DND-41 (cell line): Measurements from ENCODE around the gene PRXL2A.

ENCODE experiments used
- ATAC-seq: fragments of 200-7000 bp; cut with Tn5 transposase; 3 replicates; pipeline ENCODE4 v1.9.1; 2021; ENCODE audit warnings: low read depth; ENCODE audit not compliant: insufficient read depth
- DNase-seq: peaks from one replicate; pipeline ENCODE4 v3.0.0-alpha.2; 2020
- H2AFZ ChIP-seq: 2 replicates; pipeline ENCODE4 v1.6.0; 2012; ENCODE audit warnings: low read depth, low read length
- H3K27ac ChIP-seq: 2 replicates; pipeline ENCODE4 v1.5.1; 2012; ENCODE audit warnings: low read length, inconsistent platforms
- H3K27me3 ChIP-seq: fragments of 200-600 bp; sonication (generic); 2 replicates; pipeline ENCODE4 v1.6.0; 2012; ENCODE audit warnings: low read length, mild to moderate bottlenecking, inconsistent platforms; ENCODE audit not compliant: insufficient read depth, poor library complexity
- H3K36me3 ChIP-seq: 2 replicates; pipeline ENCODE4 v1.5.1; 2012; ENCODE audit warnings: low read length, inconsistent platforms; ENCODE audit not compliant: insufficient read depth
- H3K4me1 ChIP-seq: 2 replicates; pipeline ENCODE4 v1.5.1; 2012; ENCODE audit warnings: mild to moderate bottlenecking, low read length; ENCODE audit not compliant: insufficient read depth
- H3K4me2 ChIP-seq: 2 replicates; pipeline ENCODE4 v1.6.0; 2012; ENCODE audit warnings: mild to moderate bottlenecking, moderate library complexity, low read length, inconsistent platforms; ENCODE audit not compliant: insufficient read depth
- H3K4me3 ChIP-seq, 2 experiments: fragments of 200-600 bp in 1 of 2; shearing (Covaris generic) in 1 of 2; 2 replicates each; pipeline ENCODE4 v1.5.1; 2012 to 2016; ENCODE audit warnings: inconsistent platforms in 2 of 2, low read length in 2 of 2, mild to moderate bottlenecking in 2 of 2, low read depth in 1 of 2, moderate library complexity in 1 of 2
- H3K79me2 ChIP-seq: 2 replicates; pipeline ENCODE4 v1.6.0; 2012; ENCODE audit warnings: low read length, inconsistent platforms; ENCODE audit not compliant: insufficient read depth
- H3K9ac ChIP-seq: 2 replicates; pipeline ENCODE4 v1.6.0; 2012; ENCODE audit warnings: low read depth, mild to moderate bottlenecking, inconsistent platforms, low read length, moderate library complexity
- H3K9me3 ChIP-seq: 2 replicates; pipeline ENCODE4 v1.5.1; 2012; ENCODE audit warnings: low read length, moderate library complexity, mild to moderate bottlenecking, inconsistent platforms; ENCODE audit not compliant: insufficient read depth, severe bottlenecking
- H4K20me1 ChIP-seq: 2 replicates; pipeline ENCODE4 v1.6.0; 2012; ENCODE audit warnings: low read length; ENCODE audit not compliant: insufficient read depth
- EZH2 ChIP-seq: IDR thresholded peaks from 3 replicates; pipeline ENCODE4 v1.6.1; 2012; ENCODE audit warnings: borderline replicate concordance, low read depth, mild to moderate bottlenecking, moderate library complexity, low read length, inconsistent platforms; ENCODE audit not compliant: severe bottlenecking
- TF ChIP-seq, protein P1 (sequence below): IDR thresholded peaks from 2 replicates; pipeline ENCODE4 v1.5.1; 2012; ENCODE audit warnings: borderline replicate concordance, low read length, moderate library complexity, mild to moderate bottlenecking; ENCODE audit not compliant: poor library complexity, severe bottlenecking; ENCODE audit errors: extremely low read depth

PRXL2A gene

GRCh38 chr10:80455461-80456349 lies 47.4 kb downstream of the PRXL2A start:
- H3K27ac ChIP-seq = peak overlapping the region; percentile 41; the same call in 1 of the 2 replicates
- peak overlapping the region; percentile 90 for H3K9ac ChIP-seq

GRCh38 chr10:80457554-80458262 lies 49.4 kb downstream of the PRXL2A start:
- ATAC-seq (no peak), DNase-seq (no peak)
- H3K4me2 ChIP-seq = no peak overlapping the region
- H3K9me3 ChIP-seq = no peaks in the 10 kb centered on the region
- H3K4me1 ChIP-seq = peaks cover 53% of the 10 kb centered on the region
- TF ChIP-seq EZH2 = no peak
- TF ChIP-seq, protein P1, sequence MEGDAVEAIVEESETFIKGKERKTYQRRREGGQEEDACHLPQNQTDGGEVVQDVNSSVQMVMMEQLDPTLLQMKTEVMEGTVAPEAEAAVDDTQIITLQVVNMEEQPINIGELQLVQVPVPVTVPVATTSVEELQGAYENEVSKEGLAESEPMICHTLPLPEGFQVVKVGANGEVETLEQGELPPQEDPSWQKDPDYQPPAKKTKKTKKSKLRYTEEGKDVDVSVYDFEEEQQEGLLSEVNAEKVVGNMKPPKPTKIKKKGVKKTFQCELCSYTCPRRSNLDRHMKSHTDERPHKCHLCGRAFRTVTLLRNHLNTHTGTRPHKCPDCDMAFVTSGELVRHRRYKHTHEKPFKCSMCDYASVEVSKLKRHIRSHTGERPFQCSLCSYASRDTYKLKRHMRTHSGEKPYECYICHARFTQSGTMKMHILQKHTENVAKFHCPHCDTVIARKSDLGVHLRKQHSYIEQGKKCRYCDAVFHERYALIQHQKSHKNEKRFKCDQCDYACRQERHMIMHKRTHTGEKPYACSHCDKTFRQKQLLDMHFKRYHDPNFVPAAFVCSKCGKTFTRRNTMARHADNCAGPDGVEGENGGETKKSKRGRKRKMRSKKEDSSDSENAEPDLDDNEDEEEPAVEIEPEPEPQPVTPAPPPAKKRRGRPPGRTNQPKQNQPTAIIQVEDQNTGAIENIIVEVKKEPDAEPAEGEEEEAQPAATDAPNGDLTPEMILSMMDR = peak; percentile 12
- no peak overlapping the region for H2AFZ ChIP-seq
- no peaks in the 10 kb centered on the region for H3K27me3 ChIP-seq
- peaks cover 60% of the 10 kb centered on the region for H3K79me2 ChIP-seq
- H3K36me3 ChIP-seq = no peaks in the 10 kb centered on the region; the same call in 1 of the 2 replicates
- H4K20me1 ChIP-seq = peaks cover 65% of the 10 kb centered on the region
- no peak overlapping the region for H3K9ac ChIP-seq
- H3K27ac ChIP-seq = peak overlapping the region; percentile 20; the same call in 1 of the 2 replicates
- no peak overlapping the region for H3K4me3 ChIP-seq

More at GRCh38 chr10:80455461-80456349, 47.4 kb downstream of the PRXL2A start:
- DNase-seq (no peak), ATAC-seq (no peak)
- H3K4me2 ChIP-seq = peak overlapping the region; percentile 94
- H3K36me3 ChIP-seq = no peaks in the 10 kb centered on the region; the same call in 1 of the 2 replicates
- H4K20me1 ChIP-seq = peaks cover 46% of the 10 kb centered on the region
- peak overlapping the region; percentile 72 to 86 for H3K4me3 ChIP-seq
- no peaks in the 10 kb centered on the region for H3K9me3 ChIP-seq
- no peak overlapping the region for H2AFZ ChIP-seq
- H3K27me3 ChIP-seq = no peaks in the 10 kb centered on the region
- peaks cover 40% of the 10 kb centered on the region for H3K79me2 ChIP-seq
- TF ChIP-seq, protein P1 = no peak
- no peak for TF ChIP-seq EZH2
- peaks cover 51% of the 10 kb centered on the region for H3K4me1 ChIP-seq

GRCh38 chr10:80458263-80458625 lies 49.9 kb downstream of the PRXL2A start:
- no peak overlapping the region for H2AFZ ChIP-seq
- TF ChIP-seq EZH2 = no peak
- TF ChIP-seq, protein P1 = no peak
- peaks cover 64% of the 10 kb centered on the region for H3K79me2 ChIP-seq
- H4K20me1 ChIP-seq = peaks cover 68% of the 10 kb centered on the region
- H3K27ac ChIP-seq = peak overlapping the region; percentile 20
- 0 out of 2 replicates have a peak overlapping the region, but pooled peaks have one; percentile 3 for H3K9ac ChIP-seq
- H3K4me3 ChIP-seq = no peak overlapping the region
- no peaks in the 10 kb centered on the region; the same call in 1 of the 2 replicates for H3K36me3 ChIP-seq
- H3K27me3 ChIP-seq = no peaks in the 10 kb centered on the region
- ATAC-seq = no peak
- H3K4me2 ChIP-seq = 0 out of 2 replicates have a peak overlapping the region, but pooled peaks have one; percentile 40
- DNase-seq = no peak
- H3K9me3 ChIP-seq = no peaks in the 10 kb centered on the region
- peaks cover 52% of the 10 kb centered on the region for H3K4me1 ChIP-seq
